Activated CD8-positive, alpha-beta memory T cell treated with anti-CD3 and anti-CD28 coated beads, Interleukin-2, amount 50 U/mL, for 4 hours (primary cell): ENCODE data around the gene PGLYRP3.
"Not testable (repeated sequence)": the region's sequence is repeated elsewhere in the genome, so short reads cannot be mapped to it uniquely, and the experiment has no call there.

Source experiments
- DNase-seq: peaks from one replicate; pipeline ENCODE4 v3.0.0-alpha.2; 2020

The PGLYRP3 gene

DNA sequence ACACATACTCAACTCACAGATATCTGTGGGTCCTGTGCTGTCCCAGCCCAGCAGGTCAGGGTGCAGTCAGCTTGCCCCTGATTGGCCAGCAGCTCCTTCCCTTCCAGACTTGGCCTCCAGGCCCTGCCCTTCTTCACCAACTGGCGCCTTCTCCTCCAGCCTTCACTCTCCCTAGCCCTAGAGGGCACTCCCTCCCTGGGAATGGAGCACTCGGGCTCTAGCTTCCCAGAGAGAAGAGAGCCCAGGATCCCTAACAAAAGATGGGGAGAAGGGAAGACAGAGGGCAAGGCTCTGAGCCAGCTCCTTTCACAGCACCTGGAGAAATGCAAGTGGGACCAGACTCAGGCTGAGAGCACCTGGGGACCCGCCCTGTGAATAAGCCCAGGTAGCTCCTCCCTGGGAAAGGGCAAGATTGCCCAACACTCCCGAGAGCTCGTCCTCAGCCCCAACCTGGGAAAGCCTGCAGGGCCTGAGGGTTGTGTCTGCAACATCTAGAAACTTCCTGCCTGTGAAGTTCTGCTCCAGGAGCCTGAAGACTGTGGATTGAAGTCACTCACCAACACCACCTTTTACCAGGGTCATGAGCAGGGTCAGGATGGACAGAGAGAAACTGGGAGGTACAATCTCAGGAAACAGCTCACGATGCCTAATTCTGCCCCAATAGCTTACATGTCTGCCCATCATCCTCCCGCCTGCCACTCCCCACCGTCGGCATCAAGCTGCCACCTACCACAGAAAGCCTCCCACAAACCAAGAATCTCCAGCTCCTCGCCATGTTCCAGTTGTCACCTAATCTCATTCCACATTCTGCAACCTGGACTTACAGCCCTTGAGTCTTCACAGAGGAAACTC is 36.0 kb upstream of the PGLYRP3 start, which contains the start of gene PGLYRP4:
PGLYRP4 (minus strand) TSS at position 331 of the 852 bp plus-strand sequence. CDS start 909 bp downstream, outside the sequence.
- DNase-seq = no peak

DNA sequence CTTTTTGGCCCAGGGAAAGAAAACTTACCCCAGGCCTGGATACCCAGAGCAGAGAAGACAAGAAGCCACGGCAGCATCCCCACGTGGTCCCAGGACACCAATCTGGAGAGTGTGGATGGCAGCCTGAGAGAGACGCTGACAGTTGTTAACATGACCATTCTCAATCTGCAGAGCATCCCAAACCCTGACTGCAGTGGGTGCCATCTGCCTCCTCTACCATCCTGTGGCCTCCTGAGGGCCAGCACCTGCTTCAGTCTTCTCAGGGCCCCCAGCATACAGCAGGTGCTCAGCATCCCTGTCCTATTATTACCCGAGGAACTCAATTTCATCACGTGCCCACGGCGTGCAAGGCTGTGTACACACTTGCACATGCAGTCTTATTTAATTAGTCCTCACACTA is 35.1 kb upstream of the PGLYRP3 start:
- no peak for DNase-seq

DNA sequence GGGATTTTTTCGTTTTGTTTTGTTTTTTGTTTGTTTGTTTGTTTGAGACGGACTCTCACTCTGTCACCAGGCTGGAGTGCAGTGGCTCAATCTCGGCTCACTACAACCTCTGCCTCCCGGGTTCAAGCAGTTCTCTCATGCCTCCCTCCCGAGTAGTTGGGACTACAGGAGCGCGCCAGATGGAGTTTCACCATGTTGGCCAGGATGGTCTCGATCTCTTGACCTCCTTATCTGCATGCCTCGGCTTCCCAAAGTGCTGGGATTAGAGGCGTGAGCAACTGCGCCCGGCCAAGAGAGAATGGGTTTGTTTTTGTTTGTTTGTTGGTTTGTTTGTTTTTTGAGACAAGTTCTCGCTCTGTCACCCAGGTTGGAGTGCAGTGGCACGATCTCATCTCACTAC is 34.3 kb upstream of the PGLYRP3 start:
- DNase-seq = not testable (repeated sequence)

DNA sequence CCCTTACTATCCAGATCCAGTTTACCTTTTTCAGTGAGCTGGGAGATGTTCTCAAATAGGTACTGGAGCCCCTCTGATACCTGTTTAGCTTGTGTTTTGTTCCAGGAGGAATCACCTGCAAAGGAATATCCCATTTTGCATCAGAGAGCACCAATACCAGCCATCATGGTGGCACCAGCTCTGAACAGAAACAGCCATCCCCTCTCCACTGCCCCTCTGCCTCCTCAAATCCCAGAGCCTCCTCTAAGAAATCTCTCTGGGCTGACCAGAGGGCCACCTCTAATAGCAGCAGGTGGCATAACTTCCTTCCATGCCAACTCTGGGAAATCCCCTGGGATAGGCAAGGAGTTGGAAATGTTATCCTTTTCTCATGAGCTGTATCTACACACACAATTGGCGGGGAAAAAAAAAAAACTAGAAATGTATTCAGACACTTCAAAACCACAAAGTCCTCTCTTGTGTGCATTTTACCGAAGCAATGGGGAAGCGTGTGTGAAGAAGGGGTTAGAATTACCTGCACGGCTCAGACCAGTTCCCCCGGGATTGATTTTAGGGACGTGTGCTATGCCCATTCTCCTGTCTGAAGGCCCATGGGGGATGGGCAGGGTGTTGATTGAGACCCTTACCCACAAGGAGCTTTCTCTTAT is 33.4 kb upstream of the PGLYRP3 start:
- DNase-seq = no peak

DNA sequence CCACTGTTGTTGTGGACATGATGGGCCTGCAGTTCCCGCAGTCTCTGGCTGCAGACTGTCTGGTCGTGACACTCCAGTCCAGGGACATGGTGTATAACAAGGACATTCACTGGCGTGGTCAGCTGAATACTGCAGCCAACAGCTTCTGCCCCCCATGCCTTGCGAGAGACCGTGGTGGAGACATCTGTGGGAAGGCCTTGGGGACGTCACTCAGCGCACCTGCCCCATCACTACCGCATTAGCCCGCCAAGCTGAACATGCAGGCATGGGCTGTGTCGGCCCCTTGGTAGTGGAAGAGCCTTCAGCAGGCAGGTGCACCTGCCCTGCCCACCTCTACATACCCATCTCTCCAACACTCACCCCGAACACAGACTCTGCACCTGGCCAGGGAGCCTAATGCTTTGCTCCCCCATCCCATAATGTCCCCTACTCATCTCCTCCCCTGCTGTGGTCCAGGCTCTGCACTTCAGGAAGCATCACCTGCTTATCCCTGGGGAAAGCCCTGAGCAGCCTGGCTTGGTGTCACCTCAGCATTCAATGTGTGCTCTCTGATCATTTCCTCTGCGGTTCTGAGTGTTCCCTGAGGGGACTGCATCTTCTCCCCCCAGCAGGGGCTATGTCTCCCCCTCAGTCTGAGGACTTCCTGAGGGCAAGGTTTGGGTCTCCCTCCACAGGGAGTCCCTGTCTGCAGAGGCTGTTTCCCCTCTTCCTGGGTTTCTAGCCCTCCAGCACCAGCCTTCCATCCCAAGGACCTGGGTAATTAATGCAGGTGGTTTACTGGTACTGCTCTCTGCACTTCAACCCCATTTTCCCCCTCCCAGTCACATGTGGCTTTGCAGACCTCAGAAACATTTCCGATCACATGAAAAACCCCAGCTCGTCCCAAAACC is 32.7 kb upstream of the PGLYRP3 start:
- DNase-seq = no peak

DNA sequence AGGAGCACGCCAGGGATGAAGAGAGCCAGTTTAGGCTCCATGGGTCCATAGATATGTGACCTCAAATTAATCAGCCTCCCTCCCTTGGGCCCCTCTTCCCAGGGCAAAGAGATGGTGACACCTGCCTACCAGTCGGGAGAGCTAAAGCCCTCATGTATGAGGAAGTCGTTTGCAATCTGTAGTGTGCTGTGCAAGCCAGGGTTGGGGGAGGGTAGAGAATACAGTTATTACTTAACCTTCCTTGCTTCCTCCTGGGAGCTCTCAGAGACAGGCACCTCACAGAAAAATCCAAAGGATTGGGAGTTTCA is 31.9 kb upstream of the PGLYRP3 start:
- DNase-seq = no peak

DNA sequence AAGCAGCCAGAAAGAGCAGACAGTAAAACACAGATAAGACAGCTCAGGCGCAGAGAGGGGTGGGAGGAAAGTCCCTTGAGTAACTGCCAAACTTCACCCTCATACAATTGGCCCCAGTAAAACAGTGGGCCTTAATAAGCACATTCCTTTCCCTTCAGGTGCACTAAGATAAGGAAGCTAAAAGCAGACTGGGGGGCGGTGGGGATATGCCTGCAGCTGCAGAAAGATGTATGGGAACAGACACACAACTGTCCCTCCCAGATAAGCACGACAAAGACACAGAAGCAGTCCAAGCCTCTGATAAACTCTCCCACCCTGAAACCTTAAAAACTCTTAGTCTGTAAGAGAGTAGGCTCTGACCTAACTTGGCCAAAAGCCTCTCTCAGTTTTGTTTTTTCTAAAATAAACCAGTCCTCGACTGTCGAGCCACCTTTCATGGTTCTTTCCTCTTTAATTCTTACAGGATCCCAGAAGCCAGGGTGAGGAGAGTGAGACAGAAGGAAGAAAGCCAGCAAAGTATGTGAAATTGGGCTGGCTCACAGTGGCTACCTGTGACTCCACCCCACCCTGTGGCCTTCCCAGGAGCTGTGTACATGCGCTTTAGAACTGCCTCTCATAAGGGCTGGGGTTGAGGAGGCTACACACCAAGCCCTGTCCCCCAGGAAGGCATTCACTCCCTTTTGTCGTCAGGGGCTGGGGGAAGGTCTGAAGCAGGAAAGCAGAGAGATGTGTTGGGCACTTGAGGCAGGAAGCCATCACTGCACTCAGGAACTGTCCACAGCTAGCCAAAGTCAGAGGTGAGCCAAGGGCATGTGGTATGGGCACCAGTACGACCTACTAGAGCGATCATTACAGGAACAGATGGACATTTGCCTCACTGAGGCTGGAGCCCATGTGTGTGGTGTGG is 31.3 kb upstream of the PGLYRP3 start:
- no peak for DNase-seq

DNA sequence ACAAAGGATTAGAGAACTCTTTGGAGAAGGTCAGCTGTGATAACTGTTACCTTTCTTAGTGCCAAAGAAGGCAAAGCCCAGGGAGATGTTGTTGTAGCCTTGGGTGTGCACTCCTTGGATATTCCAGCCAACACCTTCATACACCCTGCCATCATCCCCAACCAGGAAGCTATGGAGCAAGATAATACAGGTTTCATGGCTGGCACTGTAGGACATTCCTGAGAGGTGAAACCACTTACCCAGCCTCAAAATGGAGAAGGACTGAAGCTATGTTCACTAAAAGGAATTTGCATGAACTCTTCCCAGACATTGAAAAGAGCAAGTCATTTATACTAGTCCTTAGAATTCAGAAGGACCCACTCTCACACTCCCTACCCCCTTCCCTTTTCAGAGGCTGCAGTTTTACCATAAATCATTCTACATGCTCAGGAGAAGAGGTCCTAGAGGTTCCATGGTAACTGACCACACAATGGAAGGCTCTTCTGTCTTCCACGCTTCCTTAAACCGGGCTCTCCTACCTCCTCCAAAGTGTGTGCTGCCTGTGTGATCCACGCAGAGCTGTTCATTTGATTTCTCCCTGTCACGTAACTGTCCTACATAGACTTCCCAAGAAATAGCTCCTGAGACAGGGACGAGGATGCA is 30.4 kb upstream of the PGLYRP3 start:
- DNase-seq = no peak

DNA sequence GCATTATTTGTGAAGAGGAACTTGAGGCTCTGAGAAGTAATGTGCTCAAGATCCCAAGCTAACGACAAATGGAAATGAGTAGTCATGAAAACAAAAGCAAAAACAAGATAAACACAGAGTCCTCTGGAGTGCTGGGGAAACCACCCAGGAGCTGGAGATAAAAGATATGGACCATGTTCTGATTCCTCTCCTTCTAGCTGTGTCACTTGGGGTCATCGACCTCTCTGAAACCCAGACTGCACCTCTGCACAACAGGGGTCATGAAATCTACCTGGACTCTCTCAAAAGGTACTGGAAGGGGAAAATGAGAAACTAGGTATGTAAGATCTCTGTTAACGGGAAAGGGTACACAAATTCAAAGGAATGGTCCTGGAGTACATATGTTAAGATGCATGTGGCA is 29.4 kb upstream of the PGLYRP3 start:
- no peak for DNase-seq

DNA sequence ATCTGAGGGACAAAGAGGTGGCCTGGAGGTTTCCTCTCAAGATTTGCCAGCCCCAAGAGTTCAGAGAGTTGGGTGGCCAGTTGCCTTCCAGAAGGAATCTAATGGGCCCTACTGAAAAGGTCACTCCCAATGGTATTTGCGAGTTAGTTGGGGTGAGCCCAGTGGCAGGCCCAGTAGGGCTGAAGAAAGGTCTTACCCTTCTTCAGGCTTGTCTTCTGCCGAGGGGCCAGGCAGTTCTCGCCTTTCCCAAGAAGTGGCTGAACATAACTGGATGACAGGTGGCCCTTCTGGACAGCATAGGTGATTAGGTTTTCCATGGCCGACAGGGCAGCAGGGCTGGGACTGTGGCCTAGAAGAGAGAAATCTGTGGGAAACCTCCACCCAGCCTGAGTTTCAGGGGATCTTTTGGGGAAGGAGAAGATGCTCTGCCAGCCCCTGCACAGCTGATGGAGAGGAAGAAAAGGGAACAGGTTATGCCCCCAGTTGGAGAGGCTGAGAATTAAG is 28.7 kb upstream of the PGLYRP3 start:
- DNase-seq = no peak

DNA sequence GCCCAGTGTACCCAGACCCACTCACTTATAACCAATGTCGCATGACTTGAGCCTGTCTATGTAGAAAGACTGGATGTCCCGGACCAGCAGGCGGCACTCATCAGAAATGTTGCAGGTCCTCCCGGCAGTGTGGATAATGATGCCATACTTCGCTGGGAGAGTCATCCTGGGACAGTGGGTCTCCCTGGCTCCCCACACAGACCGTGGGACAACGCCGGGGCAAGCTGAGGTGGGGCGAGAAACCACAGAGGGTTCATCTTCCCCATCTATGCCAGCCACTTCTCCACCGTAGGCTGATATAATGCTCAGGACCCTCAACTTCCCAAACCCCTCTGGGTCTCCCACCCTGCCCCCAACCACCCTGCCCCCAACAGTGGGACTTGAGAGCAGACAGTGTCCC is 27.6 kb upstream of the PGLYRP3 start:
- DNase-seq = no peak

DNA sequence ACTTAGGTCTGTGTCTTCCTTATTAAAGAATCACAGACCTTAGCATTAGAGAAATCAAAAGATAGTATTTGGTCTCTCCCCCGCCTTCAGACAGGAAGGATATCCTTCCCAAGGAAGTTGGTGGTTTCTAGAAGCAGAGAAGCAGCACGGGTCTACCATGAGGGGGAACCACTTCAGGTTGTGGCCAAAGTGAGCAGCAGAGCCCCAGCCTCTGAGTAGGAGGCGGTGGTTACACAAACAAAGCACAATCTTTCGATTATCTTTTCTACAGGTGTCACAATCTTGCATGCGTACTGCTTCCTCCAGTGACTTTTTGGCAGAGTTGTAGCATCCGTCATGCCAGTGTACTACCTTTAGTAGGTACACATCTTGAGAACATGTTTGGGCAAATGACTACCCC is 27.1 kb upstream of the PGLYRP3 start:
- no peak for DNase-seq

DNA sequence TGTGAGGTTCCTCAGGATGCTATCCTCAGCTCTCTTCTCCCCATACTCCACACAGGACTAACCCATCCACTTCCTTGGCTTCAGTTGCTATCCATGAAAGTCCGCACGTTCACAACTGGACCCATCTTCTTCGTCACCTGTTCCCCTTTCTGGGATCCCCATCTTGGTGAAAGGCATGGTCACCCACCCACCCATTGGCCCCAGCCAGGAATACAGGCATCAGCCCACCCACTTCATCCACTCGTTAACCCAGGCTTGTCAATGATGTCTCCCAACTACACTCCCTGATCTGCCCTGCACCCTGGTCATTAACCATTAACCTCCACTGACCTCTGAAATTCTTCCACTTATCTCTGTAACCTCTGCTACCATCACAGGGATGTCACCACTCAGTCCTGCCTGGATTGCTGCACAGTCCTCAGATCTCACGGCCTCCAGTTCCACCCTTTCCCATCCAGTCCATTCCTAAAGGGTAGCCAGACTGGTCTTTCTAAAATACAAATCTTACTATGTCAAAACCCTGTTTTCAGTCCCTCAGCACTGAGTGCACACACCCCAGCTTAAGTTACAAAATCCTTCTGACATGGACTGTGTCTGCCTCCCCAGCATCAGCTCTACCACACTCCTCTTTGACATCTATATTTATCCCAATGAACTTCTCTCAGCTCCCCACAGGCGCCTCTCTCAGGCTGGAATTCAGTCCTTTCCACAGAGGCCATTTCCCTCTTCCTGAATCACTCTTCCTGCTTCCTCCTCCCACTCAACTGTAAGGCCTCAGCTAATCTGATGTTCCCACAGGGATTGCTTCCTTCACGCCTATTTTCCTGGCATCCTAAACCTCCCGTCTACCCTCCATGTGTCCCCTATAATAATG is 25.5 kb upstream of the PGLYRP3 start:
- DNase-seq = no peak

DNA sequence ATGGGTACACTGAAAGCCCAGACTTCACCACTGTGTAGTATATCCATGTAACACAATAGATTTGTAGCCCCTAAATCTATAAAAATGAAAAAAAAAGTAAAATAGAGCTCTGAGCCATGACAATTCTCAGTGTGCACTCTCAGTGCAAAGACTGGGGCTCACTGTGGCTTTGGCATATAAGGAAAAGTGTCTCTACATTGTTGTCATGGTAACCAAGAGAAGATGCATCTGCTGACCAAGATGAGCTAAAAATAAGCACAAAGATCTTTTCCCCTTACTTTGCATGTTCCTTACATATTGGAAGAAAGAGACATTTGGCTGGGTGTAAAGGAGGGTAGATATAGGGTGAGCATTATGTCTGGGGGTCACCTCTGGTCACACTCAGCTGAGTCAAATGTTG is 23.9 kb upstream of the PGLYRP3 start:
- DNase-seq = no peak

DNA sequence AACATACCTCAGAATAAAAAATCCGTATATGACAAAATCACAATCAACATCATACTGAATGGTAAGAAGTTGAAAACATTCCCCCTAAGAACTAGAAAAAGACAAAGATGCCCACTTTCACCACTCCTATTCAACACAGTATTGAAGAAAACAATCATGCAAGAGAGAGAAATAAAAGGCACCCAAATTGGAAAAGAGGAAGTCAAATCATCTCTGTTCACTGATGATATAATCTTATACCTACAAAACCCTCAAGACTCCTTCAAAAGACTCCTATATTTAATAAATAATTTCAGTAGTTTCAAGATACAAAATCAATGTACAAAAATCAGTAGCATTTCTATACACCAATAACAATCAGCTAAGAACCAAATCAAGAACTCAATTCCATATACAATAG is 21.1 kb upstream of the PGLYRP3 start:
- DNase-seq = no peak

DNA sequence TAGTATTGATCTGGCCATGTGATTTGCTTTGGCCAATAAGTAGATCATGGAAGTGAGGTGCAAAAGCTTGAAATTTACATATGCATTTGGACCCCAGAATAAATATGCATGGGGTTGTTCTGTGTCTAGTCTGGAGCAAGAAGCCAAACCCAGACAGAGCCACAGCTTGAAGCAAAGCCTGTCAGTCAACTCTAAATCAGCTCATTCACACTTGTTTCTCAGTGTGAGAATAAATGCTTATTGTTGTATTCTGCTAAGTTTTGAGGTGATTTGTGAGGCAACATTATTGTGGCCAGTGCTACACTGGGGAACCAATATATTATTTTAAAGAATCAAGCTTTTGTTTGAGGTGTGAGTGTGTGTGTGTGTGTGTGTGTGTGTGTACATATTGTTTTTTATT is 12.2 kb upstream of the PGLYRP3 start:
- DNase-seq = no peak

DNA sequence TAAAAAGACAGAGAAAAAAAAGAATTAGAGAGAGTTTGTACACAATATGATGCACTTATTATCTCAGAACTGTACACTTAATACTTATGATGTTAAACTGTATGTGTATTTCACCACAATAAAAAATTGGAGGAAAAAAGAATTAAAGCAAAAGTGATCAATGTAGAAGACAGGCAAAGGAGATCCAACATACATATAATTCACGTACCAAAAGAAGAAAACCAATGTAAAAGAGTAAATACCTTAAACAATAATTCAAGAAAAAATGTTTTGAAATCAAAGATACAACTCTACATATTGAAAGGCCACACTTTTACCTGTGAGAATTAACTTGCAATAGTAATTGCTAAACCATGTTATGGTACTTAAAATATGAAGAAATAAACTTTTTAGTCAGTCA is 9.8 kb upstream of the PGLYRP3 start:
- DNase-seq = no peak

DNA sequence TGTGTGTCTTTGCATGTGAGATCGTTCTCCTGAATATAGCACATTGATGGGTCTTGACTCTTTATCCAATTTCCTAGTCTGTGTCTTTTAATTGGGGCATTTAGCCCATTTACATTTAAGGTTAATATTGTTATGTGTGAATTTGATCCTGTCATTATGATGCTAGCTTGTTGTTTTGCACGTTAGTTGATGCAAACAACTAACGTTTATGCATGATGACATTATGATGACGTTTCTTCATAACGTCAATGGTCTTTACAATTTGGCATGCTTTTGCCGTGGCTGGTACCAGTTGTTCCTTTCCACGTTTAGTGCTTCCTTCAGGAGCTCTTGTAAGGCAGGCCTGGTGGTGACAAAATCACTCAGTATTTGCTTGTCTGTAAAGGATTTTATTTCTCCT is 5.4 kb upstream of the PGLYRP3 start:
- not testable (repeated sequence) for DNase-seq

DNA sequence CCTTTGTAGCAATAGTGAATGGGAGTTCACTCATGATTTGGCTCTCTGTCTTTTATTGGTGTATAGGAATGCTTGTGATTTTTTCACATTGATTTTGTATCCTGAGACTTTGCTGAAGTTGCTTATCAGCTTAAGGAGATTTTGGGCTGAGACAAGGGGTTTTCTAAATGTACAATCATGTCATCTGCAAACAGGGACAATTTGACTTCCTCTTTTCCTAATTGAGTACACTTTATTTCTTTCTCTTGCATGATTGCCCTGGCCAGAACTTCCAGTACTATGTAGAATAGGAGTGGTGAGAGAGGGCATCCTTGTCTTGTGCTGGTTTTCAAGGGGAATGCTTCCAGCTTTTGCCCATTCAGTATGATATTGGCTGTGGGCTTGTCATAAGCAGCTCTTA is 3.3 kb upstream of the PGLYRP3 start:
- DNase-seq = not testable (repeated sequence)

DNA sequence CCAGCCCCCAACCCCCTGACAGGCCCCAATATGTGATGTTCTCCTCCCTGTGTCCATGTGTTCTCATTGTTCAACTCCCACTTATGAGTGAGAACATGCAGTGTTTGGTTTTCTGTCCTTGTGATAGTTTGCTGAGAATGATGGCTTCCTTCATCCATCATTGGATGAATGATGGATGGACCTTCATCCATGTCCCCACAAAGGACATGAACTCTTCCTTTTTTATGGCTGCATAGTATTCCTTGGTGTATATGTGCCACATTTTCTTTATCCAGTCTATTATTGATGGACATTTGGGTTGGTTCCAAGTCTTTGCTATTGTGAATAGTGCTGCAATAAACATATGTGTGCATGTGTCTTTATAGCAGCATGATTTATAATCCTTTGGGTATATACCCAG is 1.6 kb upstream of the PGLYRP3 start:
- DNase-seq = not testable (repeated sequence)

DNA sequence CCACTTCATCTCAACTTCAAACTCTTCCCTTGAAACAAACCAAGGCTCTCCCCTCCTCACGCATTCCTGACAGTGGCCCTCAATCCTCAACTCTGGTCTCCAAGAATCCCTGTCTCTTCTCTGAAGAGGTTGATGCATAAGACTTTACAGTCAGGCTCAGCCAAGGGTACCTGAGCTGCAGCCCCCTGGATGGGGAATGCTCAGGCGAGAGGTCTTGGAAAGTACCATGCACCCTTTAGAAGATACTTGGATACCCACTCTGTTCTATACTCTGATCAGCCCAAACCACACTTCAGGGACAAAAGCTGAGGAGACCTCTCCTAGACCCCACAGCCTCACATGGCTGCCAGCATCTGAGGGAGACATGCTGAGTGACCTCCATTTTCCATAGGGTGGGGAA is 536 bp upstream of the PGLYRP3 start:
- DNase-seq = no peak
